Forelimb muscle (tissue), 1 donor: Measurements from ENCODE around the gene TRMT6. TPM values are rescaled to one million over a fixed set of nuclear protein-coding genes. Genes with fewer than 3 reads are reported as not detected.
A peak's percentile ranks its signal among the peaks of the same experiment; 100 is the strongest.

Experiments used
- DNase-seq: peaks from one replicate; pipeline ENCODE4 v3.0.0-alpha.2; 2013; ENCODE audit warnings: low read depth
- polyA plus RNA-seq: library from polyadenylated mRNA; unstranded; fragments of 120-200 nt; gene quantifications from one replicate; pipeline ENCODE4 v1.2.1, GENCODE V29; 2013; ENCODE audit not compliant: insufficient read length

TRMT6 gene
- 11.1 TPM for polyA plus RNA-seq

GRCh38 chr20:5950271-5951031 lies at the start of gene TRMT6, which contains the start of gene MCM8:
Gene TRMT6, minus strand, starts transcription at chr20:5950533. Its CDS starts 128 bp downstream, at chr20:5950405.
Gene MCM8, plus strand, starts transcription at chr20:5950652. Its CDS starts 1,364 bp downstream, at chr20:5952016.
- DNase-seq: peak; percentile 94

- no peak for DNase-seq
Observed at GRCh38 chr20:5999783-6000182, 49.5 kb upstream of the TRMT6 start.

- no peak for DNase-seq
Observed at GRCh38 chr20:5996765-5997164, 46.4 kb upstream of the TRMT6 start.

- no peak for DNase-seq
Observed at GRCh38 chr20:5991623-5992441, 41.5 kb upstream of the TRMT6 start.

- no peak for DNase-seq
Observed at GRCh38 chr20:5990946-5991345, 40.6 kb upstream of the TRMT6 start.

GRCh38 chr20:5989539-5989938 lies 39.2 kb upstream of the TRMT6 start:
- DNase-seq: no peak

GRCh38 chr20:5987383-5987782 lies 37.0 kb upstream of the TRMT6 start:
- DNase-seq: no peak

GRCh38 chr20:5980720-5981538 lies 30.6 kb upstream of the TRMT6 start:
- no peak for DNase-seq

GRCh38 chr20:5979801-5980200 lies 29.5 kb upstream of the TRMT6 start:
- no peak for DNase-seq

- DNase-seq: no peak
Observed at GRCh38 chr20:5977975-5978374, 27.6 kb upstream of the TRMT6 start.

GRCh38 chr20:5977223-5977622 lies 26.9 kb upstream of the TRMT6 start:
- DNase-seq: no peak

GRCh38 chr20:5975778-5976177 lies 25.4 kb upstream of the TRMT6 start:
- DNase-seq: no peak

GRCh38 chr20:5974531-5974930 lies 24.2 kb upstream of the TRMT6 start:
- DNase-seq: no peak

- no peak for DNase-seq
Observed at GRCh38 chr20:5973971-5974370, 23.6 kb upstream of the TRMT6 start.

GRCh38 chr20:5973172-5973571 lies 22.8 kb upstream of the TRMT6 start:
- no peak for DNase-seq

- DNase-seq: no peak
Observed at GRCh38 chr20:5971203-5971602, 20.9 kb upstream of the TRMT6 start.

- no peak for DNase-seq
Observed at GRCh38 chr20:5970381-5970780, 20.0 kb upstream of the TRMT6 start.

GRCh38 chr20:5969940-5970339 lies 19.6 kb upstream of the TRMT6 start:
- no peak for DNase-seq

GRCh38 chr20:5969348-5969935 lies 19.1 kb upstream of the TRMT6 start:
- no peak for DNase-seq

GRCh38 chr20:5968462-5968861 lies 18.1 kb upstream of the TRMT6 start:
- DNase-seq: no peak

- no peak for DNase-seq
Observed at GRCh38 chr20:5967469-5967868, 17.1 kb upstream of the TRMT6 start.

GRCh38 chr20:5949943-5950270 lies 426 bp downstream of the TRMT6 start:
- DNase-seq: no peak
